UCSD-AML1 (cell line): ENCODE results near the gene ATP6V0E2.
A peak's percentile ranks its signal among the peaks of the same experiment; 100 is the strongest.

Experiments
- DNase-seq: peaks from one replicate; lab custom pipeline; 2025; ENCODE audit not compliant: unreplicated experiment; lab: John Stamatoyannopoulos, UW

Gene ATP6V0E2

DNA sequence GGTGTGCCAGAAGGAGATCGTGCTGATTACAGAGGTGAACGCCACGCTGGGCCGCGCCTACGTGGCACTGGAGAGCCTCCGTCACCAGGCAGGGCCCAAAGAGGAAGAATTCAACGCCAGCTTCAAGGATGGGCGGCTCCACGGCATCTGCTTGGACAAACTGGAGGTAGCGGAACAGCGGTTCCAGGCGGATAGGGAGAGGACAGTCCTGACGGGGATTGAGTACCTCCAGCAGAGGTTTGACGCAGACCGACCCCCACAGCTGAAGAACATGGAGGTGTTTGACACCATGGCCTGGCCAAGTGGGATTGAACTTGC is 12.1 kb upstream of the ATP6V0E2 start:
- DNase-seq = no peak

- no peak for DNase-seq
Measured at GRCh38 chr7:149862156-149862555, 11.6 kb upstream of the ATP6V0E2 start.

DNA sequence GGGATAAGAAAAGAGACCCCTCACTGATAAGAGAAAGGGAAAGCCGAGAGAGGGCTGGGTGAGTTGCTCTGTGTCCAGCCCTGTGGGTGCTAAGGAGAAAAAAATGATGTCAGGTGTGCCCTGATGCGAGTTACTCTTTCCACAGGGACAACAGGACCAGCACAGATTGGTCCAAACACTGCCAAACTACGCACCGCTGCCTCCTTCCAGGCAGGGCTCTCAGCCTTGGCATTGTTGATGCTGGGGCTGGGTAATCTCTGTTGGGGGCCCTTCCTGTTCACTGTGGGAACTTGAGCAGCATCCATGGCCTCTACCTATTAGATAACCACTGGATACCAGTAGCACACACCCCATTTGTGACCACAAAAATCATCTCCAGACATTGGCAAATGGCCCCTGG is 10.3 kb upstream of the ATP6V0E2 start:
- DNase-seq = no peak

GRCh38 chr7:149864023-149864422 is 9.7 kb upstream of the ATP6V0E2 start:
- no peak for DNase-seq

GRCh38 chr7:149864751-149865150 is 9.0 kb upstream of the ATP6V0E2 start:
- DNase-seq = no peak

DNA sequence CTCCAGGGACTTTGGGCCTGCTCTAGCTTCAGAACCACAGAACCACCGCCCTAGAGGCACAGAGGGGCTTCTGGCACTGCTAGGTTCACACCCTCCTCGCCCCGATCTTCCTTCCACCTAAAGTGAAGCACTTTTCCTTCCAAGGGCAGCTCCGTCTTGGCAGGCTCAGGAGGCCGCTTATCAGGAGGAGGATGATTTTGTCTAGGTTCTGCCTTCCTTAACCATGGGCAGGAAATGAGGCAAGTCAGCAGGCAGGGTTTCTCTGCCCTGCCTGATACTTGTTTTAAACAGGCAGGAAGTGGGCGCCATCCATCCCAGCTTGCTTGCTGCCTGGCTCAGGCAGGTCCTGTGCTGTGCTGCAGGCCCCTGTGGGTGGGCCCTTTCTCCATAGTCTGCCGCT is 8.3 kb upstream of the ATP6V0E2 start:
- DNase-seq = peak; percentile 35

DNA sequence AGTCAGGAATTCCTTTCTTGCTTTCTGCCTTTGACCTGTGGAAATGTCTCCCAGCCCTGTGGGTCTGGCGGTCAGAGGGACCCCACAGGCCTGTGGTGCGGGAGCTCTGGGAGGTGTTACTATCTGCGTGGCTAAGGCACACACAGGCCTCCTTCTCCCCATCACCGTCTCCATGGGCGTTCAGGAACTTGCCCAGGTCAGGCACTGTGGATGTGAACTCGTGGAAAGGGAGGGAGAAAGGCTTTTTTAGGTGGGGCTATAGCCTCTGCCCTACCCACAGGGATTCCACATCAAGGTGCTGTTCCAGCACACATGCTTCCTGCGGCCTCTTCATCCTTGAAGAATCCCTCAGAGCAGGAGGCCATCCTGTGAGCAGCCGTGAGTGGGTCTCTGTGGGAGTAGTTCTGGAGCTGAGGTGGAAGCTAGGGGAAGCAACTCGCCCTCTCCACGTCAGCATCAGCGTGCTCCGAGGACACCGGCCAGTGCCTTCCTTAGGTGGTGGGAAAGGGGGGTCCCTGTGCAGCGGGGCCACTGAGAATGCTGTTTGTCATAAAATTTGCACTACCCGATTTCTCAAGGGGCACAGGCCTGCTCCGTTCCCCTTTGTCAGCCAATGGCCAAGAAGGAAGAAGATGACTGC is 7.5 kb upstream of the ATP6V0E2 start:
- DNase-seq = no peak

GRCh38 chr7:149866779-149867447 is 6.9 kb upstream of the ATP6V0E2 start:
- peak; percentile 19 for DNase-seq

DNA sequence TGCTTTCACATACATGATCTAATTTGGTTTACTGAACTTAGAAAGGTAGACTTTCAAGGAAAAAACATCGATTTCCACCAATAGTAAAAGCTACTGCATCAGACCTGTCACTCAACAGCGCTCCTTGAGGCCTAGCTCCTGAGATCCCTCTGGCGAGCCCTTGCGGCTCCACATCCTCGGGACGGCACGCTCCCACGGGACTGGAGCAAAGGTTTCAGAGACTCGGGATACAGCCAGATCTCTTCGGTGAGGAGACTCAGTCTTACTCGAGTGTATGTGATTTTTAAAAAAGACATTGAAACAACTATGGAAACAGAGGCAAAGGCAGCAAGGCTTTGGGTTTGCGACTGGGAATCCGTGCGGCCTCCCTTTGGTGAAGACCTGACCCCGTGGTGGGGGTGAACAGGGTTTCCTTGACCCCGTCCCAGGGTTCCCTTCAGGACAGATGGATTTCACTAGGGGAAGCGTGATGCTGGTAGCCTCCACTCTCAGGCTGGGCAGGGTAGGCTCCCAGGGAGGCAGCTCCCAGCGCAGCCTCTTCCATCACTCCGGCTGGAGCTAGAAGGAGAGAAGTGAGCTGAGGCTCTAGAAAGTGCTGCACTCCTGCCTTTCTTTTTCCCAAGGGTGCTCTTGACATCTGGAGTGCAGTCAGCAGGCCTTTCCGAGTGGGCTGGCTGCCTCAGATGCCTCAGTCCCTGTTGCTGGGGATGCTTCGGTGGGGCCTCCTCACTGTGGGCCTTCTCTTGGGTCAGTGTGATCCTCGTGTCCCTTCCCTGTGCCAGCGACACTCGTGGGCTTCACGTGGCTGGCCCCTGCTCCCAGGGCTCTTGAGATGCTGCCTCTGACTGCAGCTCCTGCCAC is 5.8 kb upstream of the ATP6V0E2 start:
- no peak for DNase-seq

DNA sequence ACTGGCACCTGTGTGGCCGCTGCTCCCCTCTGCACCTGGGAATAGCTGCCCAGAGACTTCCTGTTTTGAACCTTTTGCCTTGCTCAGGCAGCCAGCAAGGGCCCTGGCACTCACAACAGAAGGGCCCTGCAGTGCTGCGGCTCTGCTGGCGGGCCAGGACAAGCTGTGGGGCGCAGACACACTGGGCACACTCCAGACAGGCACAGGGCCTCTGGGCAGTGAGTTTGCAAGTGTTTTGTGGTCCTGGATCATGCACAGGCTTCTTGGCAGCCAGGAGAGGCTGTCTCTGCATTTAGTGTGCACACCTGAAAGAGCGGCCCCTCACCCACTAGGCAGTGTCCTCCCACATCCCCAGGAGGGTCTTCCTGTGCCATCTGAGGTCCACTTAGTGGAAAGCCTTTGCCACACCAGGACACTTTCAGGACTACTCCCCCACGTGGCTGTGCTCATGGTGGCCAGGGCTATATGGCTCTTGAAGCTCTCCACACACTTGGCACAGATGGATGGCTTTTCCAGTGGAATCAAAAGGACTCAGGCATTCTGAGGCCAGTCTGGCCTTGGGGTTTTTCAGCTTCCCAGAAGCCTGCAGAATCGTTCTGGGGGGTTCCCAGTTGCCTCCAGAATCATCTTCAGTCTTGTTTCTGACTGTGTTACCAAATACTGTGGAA is 5.0 kb upstream of the ATP6V0E2 start:
- DNase-seq = no peak

DNA sequence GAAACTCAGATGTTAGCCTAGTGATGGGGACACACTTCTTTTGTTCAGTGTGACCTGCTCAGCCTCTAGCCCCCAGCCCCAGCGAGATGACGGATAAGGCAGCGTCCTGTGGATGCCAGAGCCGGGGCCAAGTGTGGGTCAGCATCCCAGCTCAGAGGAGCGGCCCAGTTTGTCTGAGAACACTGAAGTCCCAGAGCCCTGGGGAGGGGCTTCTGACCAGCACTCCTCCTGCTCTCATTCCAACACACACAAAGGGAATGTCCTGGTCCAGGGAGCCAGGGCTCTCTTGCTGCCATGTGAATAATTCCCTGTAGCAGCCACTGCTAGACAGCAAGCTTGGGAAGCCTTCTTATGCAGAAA is 4.5 kb upstream of the ATP6V0E2 start:
- no peak for DNase-seq

GRCh38 chr7:149869867-149870266 is 3.9 kb upstream of the ATP6V0E2 start:
- peak; percentile 33 for DNase-seq

GRCh38 chr7:149870274-149870673 is 3.5 kb upstream of the ATP6V0E2 start:
- DNase-seq = no peak

DNA sequence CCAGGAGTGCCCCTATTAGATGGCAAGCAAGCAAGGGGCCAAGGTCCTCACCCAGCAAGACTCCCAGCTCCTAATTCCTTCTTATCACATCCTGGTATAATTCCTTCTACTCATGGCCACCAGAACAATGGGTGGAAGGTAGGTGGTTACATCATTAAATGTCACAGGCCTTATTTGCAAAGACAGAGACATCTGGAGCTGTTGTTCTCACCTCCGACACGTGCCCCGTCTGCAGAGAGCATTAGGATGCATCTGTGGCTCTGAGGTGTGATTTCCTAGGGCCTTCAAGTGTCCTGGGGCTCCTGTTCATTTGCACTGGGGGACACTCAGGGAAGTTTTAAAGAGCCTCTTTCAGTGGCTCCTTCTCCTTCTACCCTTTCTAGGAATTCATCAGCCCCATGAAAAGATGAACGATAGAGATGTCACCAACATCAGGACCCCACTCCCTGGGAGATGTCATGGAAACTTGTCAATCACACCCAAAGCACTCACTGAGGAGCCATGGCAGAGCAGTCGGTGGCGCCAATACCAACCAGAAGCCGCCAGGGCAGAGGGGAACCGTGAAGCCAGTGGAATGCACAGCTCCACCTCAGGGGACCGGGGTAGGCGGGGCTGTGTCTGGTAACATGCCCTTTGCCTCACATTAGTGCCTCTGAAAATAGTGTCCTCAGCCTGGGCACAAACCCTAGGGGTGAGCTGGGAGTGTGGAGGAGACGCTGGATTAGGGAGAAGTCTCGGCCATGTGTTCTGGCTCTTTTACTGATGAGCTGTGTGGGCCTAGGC is 2.9 kb upstream of the ATP6V0E2 start:
- DNase-seq = no peak

GRCh38 chr7:149871576-149871975 is 2.2 kb upstream of the ATP6V0E2 start:
- no peak for DNase-seq

- peak; percentile 20 for DNase-seq
Measured at GRCh38 chr7:149872419-149873073, 1.2 kb upstream of the ATP6V0E2 start.

DNA sequence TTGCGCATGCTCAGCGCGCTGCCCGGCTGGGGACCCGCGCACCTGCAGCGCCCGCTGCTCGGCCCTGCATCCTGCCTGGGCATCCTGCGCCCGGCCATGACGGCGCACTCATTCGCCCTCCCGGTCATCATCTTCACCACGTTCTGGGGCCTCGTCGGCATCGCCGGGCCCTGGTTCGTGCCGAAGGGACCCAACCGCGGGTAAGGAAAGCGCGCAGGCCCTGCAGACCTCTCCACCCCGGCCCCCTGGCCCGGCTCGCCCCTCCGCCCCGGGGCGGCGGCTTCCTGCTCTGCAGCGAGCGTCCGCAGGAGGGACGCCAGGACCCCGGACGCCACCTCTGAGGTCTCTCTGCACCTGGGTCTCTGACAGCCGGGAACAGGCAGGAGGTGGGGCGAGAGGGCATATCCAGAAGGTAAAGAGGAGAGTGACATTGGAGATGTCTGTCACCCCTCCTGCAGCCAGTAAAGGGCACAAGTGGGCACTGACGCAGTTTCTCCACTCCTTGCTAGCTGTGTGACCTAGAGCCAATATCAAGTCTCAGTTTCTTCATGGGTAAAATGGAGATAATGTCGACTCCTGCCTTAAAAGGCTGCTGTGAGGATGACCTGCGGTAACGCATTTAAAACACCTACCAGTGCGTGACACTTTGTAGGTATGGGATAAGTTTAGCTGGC is 338 bp downstream of the ATP6V0E2 start:
- DNase-seq = no peak

- no peak for DNase-seq
Measured at GRCh38 chr7:149874644-149875028, 867 bp downstream of the ATP6V0E2 start.

DNA sequence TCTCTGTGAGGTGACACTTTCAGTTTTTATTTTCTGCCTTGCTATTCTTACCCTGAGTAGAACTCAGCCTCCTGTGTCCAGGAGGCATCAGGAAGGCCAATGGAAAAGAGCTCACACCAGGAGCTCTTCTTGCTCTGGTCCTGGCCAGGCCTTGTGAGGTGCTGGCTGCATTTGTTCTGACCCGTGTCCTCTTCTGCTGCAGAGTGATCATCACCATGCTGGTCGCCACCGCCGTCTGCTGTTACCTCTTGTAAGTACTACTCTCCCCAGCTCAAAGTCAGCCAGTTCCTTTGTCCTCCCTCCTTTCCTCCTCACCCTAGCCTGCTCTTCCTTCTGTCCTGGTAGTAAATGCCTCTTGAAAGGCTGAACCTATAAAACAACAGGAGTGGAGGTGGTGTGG is 1.6 kb downstream of the ATP6V0E2 start:
- no peak for DNase-seq
